ENCODE measurements around the gene BCAP29. TPM values are rescaled to one million over a fixed set of nuclear protein-coding genes. Genes with fewer than 3 reads are reported as not detected.

Gene BCAP29
- polyA plus RNA-seq, 1 of the 3 experiments (the other 2 are of a cell fraction) = 29.2 TPM

- H3K36me3 ChIP-seq (replicated peaks in 1 of 2; ENCODE audit: control insufficient read depth in 1 of 2, insufficient read depth in 2 of 2, low read length in 1 of 2) = no peaks in the 10 kb centered on the region
- no peak for TF ChIP-seq MEF2A (IDR thresholded peaks at IDR 0.05; ENCODE audit: borderline replicate concordance, low read depth)
- TF ChIP-seq FOSL2 (IDR thresholded peaks at IDR 0.05; ENCODE audit: borderline replicate concordance, low read depth) = peak; percentile 54; the same call in 1 of the 2 replicates
- TF ChIP-seq JUND (IDR thresholded peaks at IDR 0.05) = 0 out of 2 replicates have a peak, but pooled peaks have one; percentile 32
- TF ChIP-seq SIN3A (IDR thresholded peaks at IDR 0.05; ENCODE audit: borderline replicate concordance, low read depth, low read length) = no peak
- peak; percentile 12; the same call in 1 of the 2 replicates for TF ChIP-seq PBX3 (IDR thresholded peaks at IDR 0.05)
- H3K4me1 ChIP-seq (ENCODE audit: control insufficient read depth in 1 of 2, insufficient read depth in 2 of 2, low read depth in 1 of 2, low read length in 1 of 2) = peaks cover 0 to 14% of the 10 kb centered on the region in 2 experiments; a peak in 1 of 4 replicates
- H4K20me1 ChIP-seq (ENCODE audit: insufficient read depth) = no peaks in the 10 kb centered on the region
- no peak overlapping the region for H3K9ac ChIP-seq
- no peaks in the 10 kb centered on the region for H3K9me3 ChIP-seq
- H3F3A ChIP-seq (replicated peaks; ENCODE audit: insufficient read depth) = no peaks in the 10 kb centered on the region
- POLR2A ChIA-PET = no interaction called here
- no peak overlapping the region for H3K4me2 ChIP-seq
- no peaks in the 10 kb centered on the region for H3K79me2 ChIP-seq (ENCODE audit: insufficient read depth)
- DNase-seq = no peak
- H2AFZ ChIP-seq (ENCODE audit: low read depth) = no peak overlapping the region
- 68% methylated on average over 4 of the region's 4 CpGs for WGBS (ENCODE audit: low lambda C conversion rate)
- H3K27me3 ChIP-seq (ENCODE audit: insufficient read depth) = peaks cover 15% of the 10 kb centered on the region
- CTCF ChIA-PET = interaction anchor here (0.7 to 1.6 kb wide), 5 partner anchors 17 to 220 kb away, joined by 3 to 4 read pairs (median 3); no protein-coding TSS in a partner anchor
- no peak overlapping the region for H3K27ac ChIP-seq (ENCODE audit: low read depth in 2 of 2, low read length in 1 of 2)
- H3K4me3 ChIP-seq (ENCODE audit: low read depth in 2 of 2, low read length in 1 of 2) = no peak overlapping the region
- no peaks in the 10 kb centered on the region for H3K9me2 ChIP-seq
Measured at GRCh38 chr7:107659666-107660065, 79.6 kb downstream of the BCAP29 start.

- Histone ChIP-seq H3K4me3 (ENCODE audit: low read depth in 2 of 2, low read length in 1 of 2) (peak within 1 kb of the TSS; percentile 65), H3K4me2 (peak within 1 kb of the TSS; percentile 91), H2AFZ (ENCODE audit: low read depth) (peak within 1 kb of the TSS; percentile 78), H4K20me1 (ENCODE audit: insufficient read depth) (no peaks in the 10 kb centered on the region), H3K27me3 (ENCODE audit: insufficient read depth) (peaks cover 15% of the 10 kb centered on the region), H3K9me2 (no peaks in the 10 kb centered on the region), H3K9ac (no peak within 1 kb of the TSS), H3K9me3 (no peaks in the 10 kb centered on the region), H3K27ac (ENCODE audit: low read depth in 2 of 2, low read length in 1 of 2) (no peak within 1 kb of the TSS), H3K79me2 (ENCODE audit: insufficient read depth) (no peaks in the 10 kb centered on the region), H3K4me1 (ENCODE audit: control insufficient read depth in 1 of 2, insufficient read depth in 2 of 2, low read depth in 1 of 2, low read length in 1 of 2) (peaks cover 0 to 14% of the 10 kb centered on the region in 2 experiments; a peak in 1 of 4 replicates), H3K36me3 (replicated peaks in 1 of 2; ENCODE audit: control insufficient read depth in 1 of 2, insufficient read depth in 2 of 2, low read length in 1 of 2) (no peaks in the 10 kb centered on the region), H3F3A (replicated peaks; ENCODE audit: insufficient read depth) (no peaks in the 10 kb centered on the region)
- 53% methylated on average over 31 of the region's 37 CpGs for WGBS (ENCODE audit: low lambda C conversion rate)
- ChIA-PET CTCF (interaction anchor here (1.0 to 2.2 kb wide), 11 partner anchors 8 to 214 kb away, joined by 3 to 14 read pairs (median 3); no protein-coding TSS in a partner anchor), POLR2A (no interaction called here)
- DNase-seq = peak; percentile 62
- no peak for TF ChIP-seq MAX (IDR thresholded peaks at IDR 0.05; ENCODE audit: low read depth)
- no peak for TF ChIP-seq NRF1 (IDR thresholded peaks at IDR 0.05; ENCODE audit: low read depth, low read length)
- TF ChIP-seq TEAD4 (IDR thresholded peaks at IDR 0.05; ENCODE audit: borderline replicate concordance, insufficient read depth) = no peak
- TF ChIP-seq FOXJ3 (CRISPR knock-in tag; IDR thresholded peaks at IDR 0.05) = no peak
- TF ChIP-seq FOSL2 (IDR thresholded peaks at IDR 0.05; ENCODE audit: borderline replicate concordance, low read depth) = no peak
- TF ChIP-seq TCF12 (IDR thresholded peaks at IDR 0.05) = no peak
- TF ChIP-seq REST (IDR thresholded peaks at IDR 0.05; ENCODE audit: low read depth, low read length) = no peak
- TF ChIP-seq TAF1 (IDR thresholded peaks at IDR 0.05; ENCODE audit: borderline replicate concordance, low read depth, low read length) = no peak
Measured at GRCh38 chr7:107660381-107661080, 80.5 kb downstream of the BCAP29 start, which contains the start of gene SLC26A4. Gene SLC26A4 (plus strand): TSS chr7:107660828. CDS start chr7:107661642, 814 bp downstream.
